Type B pancreatic cell (in vitro differentiated cells): ENCODE data around the gene RPS23. TPM values are rescaled to one million over a fixed set of nuclear protein-coding genes. Genes with fewer than 3 reads are reported as not detected.
"Not testable (repeated sequence)": the region's sequence is repeated elsewhere in the genome, so short reads cannot be mapped to it uniquely, and the experiment has no call there.

ENCODE experiments used
- DNase-seq: peaks from one replicate; pipeline ENCODE4 v3.0.0; 2021; ENCODE audit warnings: mixed read lengths; ENCODE audit not compliant: unreplicated experiment; ENCODE audit errors: extremely low spot score
- H3K27ac Mint-ChIP-seq: 2 replicates; pipeline ENCODE4 v1.8.0; 2021; ENCODE audit warnings: mild to moderate bottlenecking, mixed read lengths
- H3K27me3 Mint-ChIP-seq: 2 replicates; pipeline ENCODE4 v1.8.0; 2021; ENCODE audit warnings: mixed read lengths
- H3K36me3 Mint-ChIP-seq: 2 replicates; pipeline ENCODE4 v1.8.0; 2021; ENCODE audit warnings: mixed read lengths
- H3K4me1 Mint-ChIP-seq: one replicate; pipeline ENCODE4 v1.8.0; 2021; ENCODE audit warnings: mixed read lengths; ENCODE audit not compliant: unreplicated experiment
- H3K4me3 Mint-ChIP-seq: 2 replicates; pipeline ENCODE4 v1.8.0; 2021; ENCODE audit warnings: mild to moderate bottlenecking, mixed read lengths
- H3K9me3 Mint-ChIP-seq: 2 replicates; pipeline ENCODE4 v1.8.0; 2021; ENCODE audit warnings: mixed read lengths
- total RNA-seq: library from RNA; stranded (reverse); gene quantifications from 2 replicates; pipeline ENCODE4 v1.2.1, GENCODE V29; 2021; ENCODE audit warnings: low replicate concordance
- TF ChIP-seq, protein P1 (sequence below): fragments of 200-600 bp; sonication (generic); conservative IDR thresholded peaks from 2 replicates; pipeline ENCODE4 v1.5.0; 2021; ENCODE audit warnings: antibody characterized with exemption, mild to moderate bottlenecking

RPS23 gene
- total RNA-seq, 1 donor from 2014 or later = 2,642 TPM

GRCh38 chr5:82278711-82279370, 687 bp upstream of the RPS23 start:
- no peak for DNase-seq
- Mint-ChIP-seq H3K4me1 (peaks cover 17% of the 10 kb centered on the region), H3K27me3 (no peaks in the 10 kb centered on the region), H3K9me3 (no peaks in the 10 kb centered on the region), H3K4me3 (peak overlapping the region; percentile 94), H3K27ac (peak overlapping the region; percentile 98), H3K36me3 (peaks cover 34% of the 10 kb centered on the region)
- TF ChIP-seq, protein P1, sequence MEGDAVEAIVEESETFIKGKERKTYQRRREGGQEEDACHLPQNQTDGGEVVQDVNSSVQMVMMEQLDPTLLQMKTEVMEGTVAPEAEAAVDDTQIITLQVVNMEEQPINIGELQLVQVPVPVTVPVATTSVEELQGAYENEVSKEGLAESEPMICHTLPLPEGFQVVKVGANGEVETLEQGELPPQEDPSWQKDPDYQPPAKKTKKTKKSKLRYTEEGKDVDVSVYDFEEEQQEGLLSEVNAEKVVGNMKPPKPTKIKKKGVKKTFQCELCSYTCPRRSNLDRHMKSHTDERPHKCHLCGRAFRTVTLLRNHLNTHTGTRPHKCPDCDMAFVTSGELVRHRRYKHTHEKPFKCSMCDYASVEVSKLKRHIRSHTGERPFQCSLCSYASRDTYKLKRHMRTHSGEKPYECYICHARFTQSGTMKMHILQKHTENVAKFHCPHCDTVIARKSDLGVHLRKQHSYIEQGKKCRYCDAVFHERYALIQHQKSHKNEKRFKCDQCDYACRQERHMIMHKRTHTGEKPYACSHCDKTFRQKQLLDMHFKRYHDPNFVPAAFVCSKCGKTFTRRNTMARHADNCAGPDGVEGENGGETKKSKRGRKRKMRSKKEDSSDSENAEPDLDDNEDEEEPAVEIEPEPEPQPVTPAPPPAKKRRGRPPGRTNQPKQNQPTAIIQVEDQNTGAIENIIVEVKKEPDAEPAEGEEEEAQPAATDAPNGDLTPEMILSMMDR = no peak

GRCh38 chr5:82277613-82277986, 554 bp downstream of the RPS23 start:
- H3K4me3 Mint-ChIP-seq = peak overlapping the region; percentile 94
- H3K9me3 Mint-ChIP-seq = no peaks in the 10 kb centered on the region
- peaks cover 43% of the 10 kb centered on the region for H3K36me3 Mint-ChIP-seq
- peaks cover 22% of the 10 kb centered on the region for H3K4me1 Mint-ChIP-seq
- peak overlapping the region; percentile 98 for H3K27ac Mint-ChIP-seq
- H3K27me3 Mint-ChIP-seq = no peaks in the 10 kb centered on the region
- no peak for DNase-seq
- TF ChIP-seq, protein P1 = no peak

GRCh38 chr5:82276800-82277612, 1.1 kb downstream of the RPS23 start:
- H3K27ac Mint-ChIP-seq = peak overlapping the region; percentile 98

DNA sequence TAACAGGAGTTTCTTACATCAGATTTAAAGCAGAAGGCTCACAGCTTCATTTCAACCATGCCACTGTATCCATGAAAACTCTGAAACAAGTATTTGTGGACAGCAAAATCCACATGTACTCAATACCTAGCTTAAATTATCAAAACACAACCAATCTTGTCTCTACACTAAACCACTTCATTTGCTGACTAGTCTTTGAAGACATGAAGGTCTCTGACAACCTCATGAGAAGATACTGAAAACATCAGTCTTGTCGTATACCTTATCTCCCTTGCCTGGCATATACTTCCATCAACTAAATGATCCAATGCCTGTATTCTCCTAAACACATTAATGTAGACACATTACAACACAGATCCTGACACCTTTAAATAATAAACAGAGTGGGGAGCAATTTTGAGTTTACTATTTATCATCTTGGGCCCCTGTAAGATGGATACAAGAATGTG, 2.9 kb downstream of the RPS23 start:
- Mint-ChIP-seq H3K4me3 (peak overlapping the region; percentile 65), H3K9me3 (no peaks in the 10 kb centered on the region), H3K4me1 (peaks cover 25% of the 10 kb centered on the region), H3K36me3 (peaks cover 52% of the 10 kb centered on the region), H3K27ac (peak overlapping the region; percentile 29), H3K27me3 (no peaks in the 10 kb centered on the region)
- TF ChIP-seq, protein P1 = no peak
- DNase-seq = no peak

More at GRCh38 chr5:82276800-82277612, 1.1 kb downstream of the RPS23 start:
- Mint-ChIP-seq H3K9me3 (no peaks in the 10 kb centered on the region), H3K27me3 (no peaks in the 10 kb centered on the region), H3K36me3 (peaks cover 47% of the 10 kb centered on the region), H3K4me1 (peaks cover 25% of the 10 kb centered on the region), H3K4me3 (peak overlapping the region; percentile 94)
- no peak for DNase-seq
- TF ChIP-seq, protein P1 = no peak

GRCh38 chr5:82274343-82275211, 3.6 kb downstream of the RPS23 start:
- TF ChIP-seq, protein P1 = no peak
- Mint-ChIP-seq H3K4me1 (peaks cover 25% of the 10 kb centered on the region), H3K27me3 (no peaks in the 10 kb centered on the region), H3K4me3 (peak overlapping the region; percentile 57), H3K27ac (peak overlapping the region; percentile 51), H3K9me3 (no peaks in the 10 kb centered on the region), H3K36me3 (peaks cover 57% of the 10 kb centered on the region)
- no peak for DNase-seq

DNA sequence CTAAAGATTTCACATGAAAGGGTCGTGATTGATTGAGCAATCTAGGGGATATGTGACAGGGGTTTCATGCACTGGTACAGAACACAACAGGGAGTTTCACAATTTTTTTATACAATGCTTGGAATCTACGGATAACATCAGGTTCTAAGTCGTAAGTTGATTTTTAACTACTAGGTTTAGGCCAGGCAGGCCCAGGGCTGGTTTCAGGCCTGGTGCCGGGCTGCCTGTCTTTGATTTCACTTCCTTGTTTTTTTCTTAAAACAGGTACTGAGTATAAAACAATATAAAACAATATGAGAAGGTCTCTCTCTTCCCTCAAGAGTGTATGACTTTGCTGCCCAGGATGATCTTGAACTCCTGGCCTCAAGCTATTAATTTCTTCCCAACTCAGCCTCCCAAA, 4.7 kb downstream of the RPS23 start:
- H3K36me3 Mint-ChIP-seq = peaks cover 64% of the 10 kb centered on the region
- H3K4me3 Mint-ChIP-seq, DNase-seq, H3K27me3 Mint-ChIP-seq, H3K9me3 Mint-ChIP-seq: not testable (repeated sequence)
- H3K27ac Mint-ChIP-seq = peak overlapping the region; percentile 50
- peaks cover 22% of the 10 kb centered on the region for H3K4me1 Mint-ChIP-seq

GRCh38 chr5:82272571-82273356, 5.4 kb downstream of the RPS23 start:
- not testable (repeated sequence) for H3K9me3 Mint-ChIP-seq, H3K27me3 Mint-ChIP-seq, DNase-seq
- H3K4me1 Mint-ChIP-seq = peaks cover 20% of the 10 kb centered on the region
- peak overlapping the region; percentile 12 for H3K4me3 Mint-ChIP-seq
- peak overlapping the region; percentile 50 for H3K27ac Mint-ChIP-seq
- peaks cover 67% of the 10 kb centered on the region for H3K36me3 Mint-ChIP-seq
